Measurements from ENCODE around the gene FBXO31. TPM values are rescaled to one million over a fixed set of nuclear protein-coding genes. Genes with fewer than 3 reads are reported as not detected.

Gene FBXO31
- total RNA-seq, 1 donor from 2014 or later = 5.8 TPM

GRCh38 chr16:87278191-87279093 is 105.1 kb downstream of the FBXO31 start:
- Histone ChIP-seq H3K36me3 (no peaks in the 10 kb centered on the region), H3K27me3 (peaks cover 10% of the 10 kb centered on the region), H3K9me3 (ENCODE audit: low read depth) (no peaks in the 10 kb centered on the region), H4K20me1 (ENCODE audit: low read depth) (no peaks in the 10 kb centered on the region), H3K9ac (no peak overlapping the region), H3K27ac (no peak overlapping the region), H3K4me3 (no peak overlapping the region), H3K4me2 (peak overlapping the region; percentile 20), H3K4me1 (no peaks in the 10 kb centered on the region), H3K79me2 (ENCODE audit: low read depth) (no peaks in the 10 kb centered on the region), H2AFZ (replicated peaks) (peak overlapping the region; percentile 22), H3F3A (ENCODE audit: low read depth) (no peaks in the 10 kb centered on the region)
- H3K9me3 Mint-ChIP-seq = no peaks in the 10 kb centered on the region
- no peaks in the 10 kb centered on the region for H3K36me3 Mint-ChIP-seq
- peak; percentile 89 for DNase-seq (ENCODE audit: low spot score)
- H3K27me3 Mint-ChIP-seq (ENCODE audit: insufficient read depth, low read depth) = peaks cover 7% of the 10 kb centered on the region
- peaks cover 31% of the 10 kb centered on the region for H3K4me1 Mint-ChIP-seq
- H3K4me3 Mint-ChIP-seq = no peak overlapping the region
- H3K27ac Mint-ChIP-seq = peak overlapping the region; percentile 90
- TF ChIP-seq CTCF (IDR thresholded peaks at IDR 0.05) (peak; percentile 96), EZH2 (IDR thresholded peaks at IDR 0.05) (no peak)

Other genes starting within 250 kb of the FBXO31 start
- gene C16orf95, start 66.4 kb downstream of the FBXO31 start, total RNA-seq (ENCODE audit: low replicate concordance) = 4.8 and 6.7 TPM in 2 replicates
- gene MAP1LC3B, start 8.6 kb upstream of the FBXO31 start, total RNA-seq (ENCODE audit: low replicate concordance) = 32.5 and 39.1 TPM in 2 replicates
- gene ZCCHC14, start 109.2 kb upstream of the FBXO31 start, total RNA-seq (ENCODE audit: low replicate concordance) = 10.3 and 11.7 TPM in 2 replicates
- 7.1 and 19.4 TPM in 2 replicates for gene JPH3, start 218.7 kb upstream of the FBXO31 start, total RNA-seq (ENCODE audit: low replicate concordance)

Measured in neural progenitor cell (in vitro differentiated cells).